ENCODE results near the gene SLC24A5. TPM values are rescaled to one million over a fixed set of nuclear protein-coding genes. Genes with fewer than 3 reads are reported as not detected.

SLC24A5 gene
- total RNA-seq, 1 experiment from 2014 or later: not detected

DNA sequence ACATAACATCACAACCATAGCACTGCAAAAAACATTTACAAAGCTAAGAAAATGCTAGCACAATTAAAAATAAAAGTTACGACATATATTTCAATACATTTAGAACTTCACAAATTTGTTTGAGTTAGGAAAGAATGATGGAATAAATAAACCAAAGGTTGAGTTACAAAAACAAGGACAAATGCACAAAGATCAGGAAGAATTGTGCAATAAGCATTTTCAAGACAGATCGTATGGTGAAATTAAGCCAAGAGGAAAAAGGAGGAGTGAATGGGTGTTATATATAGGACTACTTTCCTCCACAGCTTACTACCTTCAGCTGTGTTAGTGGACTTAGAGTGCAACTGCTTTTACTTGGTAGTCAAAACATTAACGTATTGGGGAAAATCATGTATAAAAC is 64.7 kb downstream of the SLC24A5 start:
- no peak overlapping the region for H3K56ac ChIP-seq (ENCODE audit: insufficient read length, low read depth, low read length)
- Mint-ChIP-seq H3K4me1 (peaks cover under 1 to 3% of the 10 kb centered on the region in 2 experiments; a peak in 2 of 4 replicates), H3K27ac (no peak overlapping the region), H3K36me3 (ENCODE audit: insufficient read depth in 1 of 3, low read depth in 3 of 3) (no peaks in the 10 kb centered on the region), H3K9me3 (no peaks in the 10 kb centered on the region), H3K4me3 (no peak overlapping the region), H3K27me3 (ENCODE audit: low read depth) (no peaks in the 10 kb centered on the region)
- H3K9ac ChIP-seq (ENCODE audit: extremely low read depth, insufficient read length, low read length): no peak overlapping the region
- H4K8ac ChIP-seq (replicated peaks; ENCODE audit: insufficient read length, low read depth, low read length): no peak overlapping the region
- H4K20me1 ChIP-seq (ENCODE audit: control insufficient read depth, insufficient read depth, insufficient read length): no peaks in the 10 kb centered on the region
- H3T11ph ChIP-seq (ENCODE audit: low read length): no peak overlapping the region
- no peak overlapping the region for H2BK120ac ChIP-seq (ENCODE audit: low read depth, low read length, poor library complexity, severe bottlenecking)
- H2BK20ac ChIP-seq (ENCODE audit: low read depth, low read length, poor library complexity, severe bottlenecking): no peak overlapping the region
- no peak overlapping the region for H3K14ac ChIP-seq (ENCODE audit: insufficient read depth, low read length)
- no peak overlapping the region for H3K18ac ChIP-seq (ENCODE audit: insufficient read length, low read depth, low read length)
- H3K4me2 ChIP-seq (ENCODE audit: insufficient read depth, insufficient read length, low read length): no peak overlapping the region
- no peaks in the 10 kb centered on the region for H3K79me2 ChIP-seq (ENCODE audit: insufficient read depth, low read length)
- no peak overlapping the region for H4K91ac ChIP-seq (ENCODE audit: insufficient read length, low read depth, low read length)
- no peak for DNase-seq
- no peak overlapping the region for H2BK15ac ChIP-seq (ENCODE audit: low read depth, low read length)
- H3K79me1 ChIP-seq (ENCODE audit: insufficient read depth, low read depth, low read length, poor library complexity, severe bottlenecking): no peaks in the 10 kb centered on the region
- no peak overlapping the region for H4K5ac ChIP-seq (ENCODE audit: insufficient read length, low read depth, low read length)
- H2AK5ac ChIP-seq (ENCODE audit: insufficient read length, low read length): no peak overlapping the region
- WGBS (ENCODE audit: extremely low coverage, insufficient read length, low lambda C conversion rate): no CpG with 5 or more reads among the region's 3 CpGs
- H3K9me3 ChIP-seq (ENCODE audit: control insufficient read depth, low read depth, low read length): no peaks in the 10 kb centered on the region
- H3K23ac ChIP-seq (ENCODE audit: insufficient read length, low read depth, low read length): no peak overlapping the region
- TF ChIP-seq, protein P1, sequence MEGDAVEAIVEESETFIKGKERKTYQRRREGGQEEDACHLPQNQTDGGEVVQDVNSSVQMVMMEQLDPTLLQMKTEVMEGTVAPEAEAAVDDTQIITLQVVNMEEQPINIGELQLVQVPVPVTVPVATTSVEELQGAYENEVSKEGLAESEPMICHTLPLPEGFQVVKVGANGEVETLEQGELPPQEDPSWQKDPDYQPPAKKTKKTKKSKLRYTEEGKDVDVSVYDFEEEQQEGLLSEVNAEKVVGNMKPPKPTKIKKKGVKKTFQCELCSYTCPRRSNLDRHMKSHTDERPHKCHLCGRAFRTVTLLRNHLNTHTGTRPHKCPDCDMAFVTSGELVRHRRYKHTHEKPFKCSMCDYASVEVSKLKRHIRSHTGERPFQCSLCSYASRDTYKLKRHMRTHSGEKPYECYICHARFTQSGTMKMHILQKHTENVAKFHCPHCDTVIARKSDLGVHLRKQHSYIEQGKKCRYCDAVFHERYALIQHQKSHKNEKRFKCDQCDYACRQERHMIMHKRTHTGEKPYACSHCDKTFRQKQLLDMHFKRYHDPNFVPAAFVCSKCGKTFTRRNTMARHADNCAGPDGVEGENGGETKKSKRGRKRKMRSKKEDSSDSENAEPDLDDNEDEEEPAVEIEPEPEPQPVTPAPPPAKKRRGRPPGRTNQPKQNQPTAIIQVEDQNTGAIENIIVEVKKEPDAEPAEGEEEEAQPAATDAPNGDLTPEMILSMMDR (conservative IDR thresholded peaks at IDR 0.05): no peak
- no peaks in the 10 kb centered on the region for H3K27me3 ChIP-seq (ENCODE audit: insufficient read depth, low read length)
- H2BK12ac ChIP-seq (ENCODE audit: insufficient read length, low read depth, low read length): no peak overlapping the region
- H3K4me1 ChIP-seq (ENCODE audit: insufficient read depth, low read length): no peaks in the 10 kb centered on the region; the same call in 1 of the 2 replicates
- no peak overlapping the region for H3K4ac ChIP-seq (ENCODE audit: low read depth, low read length)
- H3K27ac ChIP-seq (ENCODE audit: insufficient read length, low read depth, low read length): no peak overlapping the region
- H2AFZ ChIP-seq (ENCODE audit: low read length): no peak overlapping the region
- no peak overlapping the region for H2BK5ac ChIP-seq (ENCODE audit: insufficient read length, low read length)
- no peaks in the 10 kb centered on the region for H3K23me2 ChIP-seq (ENCODE audit: insufficient read length, low read depth, low read length, poor library complexity, severe bottlenecking)
